H9 (cell line): Measurements from ENCODE around the gene GABBR2. TPM values are rescaled to one million over a fixed set of nuclear protein-coding genes. Genes with fewer than 3 reads are reported as not detected.

Source experiments
- DNase-seq: peaks from one replicate; pipeline ENCODE4 v3.0.0-alpha.2; 2017
- H2AFZ ChIP-seq: one replicate; pipeline ENCODE4 v1.6.1; 2013; ENCODE audit warnings: mild to moderate bottlenecking, low read length, control low read depth, moderate library complexity
- H2AK5ac ChIP-seq: 2 replicates; pipeline ENCODE4 v1.6.1; 2013; ENCODE audit warnings: low read length, control low read depth, mixed read lengths; ENCODE audit not compliant: insufficient read length
- H2BK120ac ChIP-seq: one replicate; pipeline ENCODE4 v1.6.1; 2013; ENCODE audit warnings: low read depth, mild to moderate bottlenecking, low read length, control low read depth, inconsistent platforms; ENCODE audit not compliant: poor library complexity, severe bottlenecking
- H2BK12ac ChIP-seq: 2 replicates; pipeline ENCODE4 v1.6.1; 2013; ENCODE audit warnings: low read length, control low read depth, mixed read lengths, low read depth; ENCODE audit not compliant: insufficient read length
- H2BK15ac ChIP-seq: 2 replicates; pipeline ENCODE4 v1.6.1; 2013; ENCODE audit warnings: low read depth, low read length, control low read depth
- H2BK20ac ChIP-seq: one replicate; pipeline ENCODE4 v1.6.1; 2013; ENCODE audit warnings: low read depth, mild to moderate bottlenecking, low read length, control low read depth, inconsistent platforms; ENCODE audit not compliant: poor library complexity, severe bottlenecking
- H2BK5ac ChIP-seq: 2 replicates; pipeline ENCODE4 v1.6.1; 2013; ENCODE audit warnings: low read length, control low read depth, mixed read lengths; ENCODE audit not compliant: insufficient read length
- H3K14ac ChIP-seq: 2 replicates; pipeline ENCODE4 v1.6.1; 2013; ENCODE audit warnings: low read length, control low read depth; ENCODE audit not compliant: insufficient read depth
- H3K18ac ChIP-seq: 2 replicates; pipeline ENCODE4 v1.6.1; 2013; ENCODE audit warnings: low read depth, mild to moderate bottlenecking, mixed read lengths, low read length, control low read depth; ENCODE audit not compliant: insufficient read length
- H3K23ac ChIP-seq: 2 replicates; pipeline ENCODE4 v1.6.1; 2013; ENCODE audit warnings: low read length, control low read depth, mixed read lengths, low read depth; ENCODE audit not compliant: insufficient read length
- H3K23me2 ChIP-seq: 2 replicates; pipeline ENCODE4 v1.6.1; 2013; ENCODE audit warnings: low read depth, mild to moderate bottlenecking, mixed read lengths, low read length, control low read depth; ENCODE audit not compliant: insufficient read length, poor library complexity, severe bottlenecking
- H3K27ac ChIP-seq: 2 replicates; pipeline ENCODE4 v1.5.1; 2013; ENCODE audit warnings: low read length, control low read depth, mixed read lengths, low read depth; ENCODE audit not compliant: insufficient read length
- H3K27me3 ChIP-seq: 2 replicates; pipeline ENCODE4 v1.6.1; 2013; ENCODE audit warnings: low read length, control low read depth, inconsistent platforms; ENCODE audit not compliant: insufficient read depth
- H3K4ac ChIP-seq: 2 replicates; pipeline ENCODE4 v1.6.1; 2013; ENCODE audit warnings: low read depth, mild to moderate bottlenecking, control low read depth, inconsistent platforms, low read length, moderate library complexity
- H3K4me1 ChIP-seq: 2 replicates; pipeline ENCODE4 v1.6.1; 2013; ENCODE audit warnings: low read length, control low read depth, inconsistent platforms; ENCODE audit not compliant: insufficient read depth
- H3K4me2 ChIP-seq: 2 replicates; pipeline ENCODE4 v1.6.1; 2013; ENCODE audit warnings: low read length, control low read depth, mixed read lengths; ENCODE audit not compliant: insufficient read length, insufficient read depth
- H3K56ac ChIP-seq: 2 replicates; pipeline ENCODE4 v1.6.1; 2013; ENCODE audit warnings: low read depth, mild to moderate bottlenecking, mixed read lengths, low read length, control low read depth; ENCODE audit not compliant: insufficient read length
- H3K79me1 ChIP-seq: 2 replicates; pipeline ENCODE4 v1.6.1; 2013; ENCODE audit warnings: low read depth, mild to moderate bottlenecking, moderate library complexity, low read length, control low read depth, inconsistent platforms; ENCODE audit not compliant: insufficient read depth, poor library complexity, severe bottlenecking
- H3K79me2 ChIP-seq: 2 replicates; pipeline ENCODE4 v1.6.1; 2013; ENCODE audit warnings: low read length, control low read depth, inconsistent platforms; ENCODE audit not compliant: insufficient read depth
- H3K9ac ChIP-seq: 2 replicates; pipeline ENCODE4 v1.6.1; 2013; ENCODE audit warnings: low read length, control low read depth, mixed read lengths; ENCODE audit not compliant: insufficient read length; ENCODE audit errors: extremely low read depth
- H3K9me3 ChIP-seq: one replicate; pipeline ENCODE4 v1.6.1; 2013; ENCODE audit warnings: low read depth, low read length, inconsistent platforms; ENCODE audit not compliant: control insufficient read depth
- H3T11ph ChIP-seq: one replicate; pipeline ENCODE4 v1.6.1; 2013; ENCODE audit warnings: mild to moderate bottlenecking, low read length, control low read depth, inconsistent platforms
- H4K20me1 ChIP-seq: one replicate; pipeline ENCODE4 v1.6.1; 2013; ENCODE audit not compliant: control insufficient read depth, insufficient read length, insufficient read depth
- H4K5ac ChIP-seq: 2 replicates; pipeline ENCODE4 v1.6.1; 2013; ENCODE audit warnings: low read depth, mild to moderate bottlenecking, mixed read lengths, low read length, control low read depth; ENCODE audit not compliant: insufficient read length
- H4K8ac ChIP-seq: replicated peaks from 2 replicates; pipeline ENCODE4 v1.6.1; 2013; ENCODE audit warnings: low read length, control low read depth, mixed read lengths, low read depth; ENCODE audit not compliant: insufficient read length
- H4K91ac ChIP-seq: 2 replicates; pipeline ENCODE4 v1.6.1; 2013; ENCODE audit warnings: low read depth, mild to moderate bottlenecking, moderate library complexity, mixed read lengths, low read length, control low read depth; ENCODE audit not compliant: insufficient read length
- H3K27ac Mint-ChIP-seq, 3 experiments: 2 replicates in 2 of 3; 3 replicates in 1 of 3; pipeline ENCODE4 v1.8.0; 2020 to 2021; ENCODE audit warnings: mixed read lengths in 3 of 3, mild to moderate bottlenecking in 1 of 3, moderate library complexity in 1 of 3
- H3K27me3 Mint-ChIP-seq: 2 replicates; pipeline ENCODE4 v1.8.0; 2021; ENCODE audit warnings: low read depth, mild to moderate bottlenecking, moderate library complexity, mixed read lengths
- H3K36me3 Mint-ChIP-seq, 3 experiments: 2 replicates in 2 of 3; 3 replicates in 1 of 3; pipeline ENCODE4 v1.8.0; 2020 to 2021; ENCODE audit warnings: low read depth in 3 of 3, mixed read lengths in 3 of 3; ENCODE audit not compliant: insufficient read depth in 1 of 3
- H3K4me1 Mint-ChIP-seq, 2 experiments: 2 replicates each; pipeline ENCODE4 v1.8.0; 2020; ENCODE audit warnings: mixed read lengths in 2 of 2
- H3K4me3 Mint-ChIP-seq, 2 experiments: 2 replicates in 1 of 2; 3 replicates in 1 of 2; pipeline ENCODE4 v1.8.0; 2020 to 2021; ENCODE audit warnings: mild to moderate bottlenecking in 2 of 2, mixed read lengths in 2 of 2, moderate library complexity in 1 of 2
- H3K9me3 Mint-ChIP-seq, 2 experiments: 2 replicates in 1 of 2; 3 replicates in 1 of 2; pipeline ENCODE4 v1.8.0; 2020; ENCODE audit warnings: mild to moderate bottlenecking in 2 of 2, mixed read lengths in 2 of 2, moderate library complexity in 1 of 2
- CTCF ChIP-seq: fragments of 200-600 bp; sonication (generic); conservative IDR thresholded peaks from 3 replicates; pipeline ENCODE4 v1.8.0; 2021; ENCODE audit warnings: antibody characterized with exemption, mild to moderate bottlenecking
- WGBS: extraction: QIAGEN DNeasy Blood & Tissue Kit; methylation state at CpG from one replicate; pipeline ENCODE4 v1.1.7; 2013; ENCODE audit warnings: missing lambda C conversion rate, low lambda C conversion rate, mixed read lengths; ENCODE audit not compliant: insufficient read length; ENCODE audit errors: extremely low coverage; 5-methylcytosine and 5-hydroxymethylcytosine counted together
- total RNA-seq: library from RNA; stranded (reverse); gene quantifications from 2 replicates; pipeline ENCODE4 v1.2.1, GENCODE V29; 2021

Gene GABBR2
- total RNA-seq, 1 experiment from 2014 or later, result 0.66 TPM

- no peak overlapping the region for H2BK12ac ChIP-seq
- H2BK5ac ChIP-seq, result no peak overlapping the region
- H4K8ac ChIP-seq, result no peak overlapping the region
- H3K4me2 ChIP-seq, result no peak overlapping the region
- no peak overlapping the region for H3K9ac ChIP-seq
- H3K14ac ChIP-seq, result no peak overlapping the region
- no peaks in the 10 kb centered on the region; a peak in 1 of 7 replicates for H3K36me3 Mint-ChIP-seq
- no peaks in the 10 kb centered on the region for H3K79me2 ChIP-seq
- H3K9me3 ChIP-seq, result no peaks in the 10 kb centered on the region
- DNase-seq, result no peak
- no CpG with 5 or more reads among the region's 5 CpGs for WGBS
- no peak overlapping the region for H3K56ac ChIP-seq
- H2BK15ac ChIP-seq, result no peak overlapping the region
- no peaks in the 10 kb centered on the region for H3K23me2 ChIP-seq
- no peak for TF ChIP-seq CTCF
- H3K27ac ChIP-seq, result no peak overlapping the region
- no peak overlapping the region for H2BK20ac ChIP-seq
- H3K4me3 Mint-ChIP-seq, result no peak overlapping the region
- no peak overlapping the region for H3K4ac ChIP-seq
- no peak overlapping the region for H3T11ph ChIP-seq
- 0 out of 2 replicates have a peak, but pooled peaks cover 1% of the 10 kb centered on the region for H3K27me3 ChIP-seq
- H2BK120ac ChIP-seq, result no peak overlapping the region
- no peak overlapping the region for H4K91ac ChIP-seq
- H3K4me1 ChIP-seq, result no peaks in the 10 kb centered on the region
- H3K4me1 Mint-ChIP-seq, result peaks cover 3 to 11% of the 10 kb centered on the region in 2 experiments; a peak in 3 of 4 replicates
- H3K27ac Mint-ChIP-seq, result no peak overlapping the region
- H4K20me1 ChIP-seq, result no peaks in the 10 kb centered on the region
- no peak overlapping the region for H4K5ac ChIP-seq
- no peak overlapping the region for H2AK5ac ChIP-seq
- H3K23ac ChIP-seq, result no peak overlapping the region
- H3K18ac ChIP-seq, result no peak overlapping the region
- H2AFZ ChIP-seq, result no peak overlapping the region
- H3K79me1 ChIP-seq, result no peaks in the 10 kb centered on the region
- H3K9me3 Mint-ChIP-seq, result no peaks in the 10 kb centered on the region; a peak in 1 of 5 replicates
- peaks cover 11% of the 10 kb centered on the region for H3K27me3 Mint-ChIP-seq
These were observed 224.6 kb downstream of the GABBR2 start for GRCh38 chr9:98484162-98484561.
